Measurements from ENCODE around the gene APOBEC3B.
"Not testable (repeated sequence)": the region's sequence is repeated elsewhere in the genome, so short reads cannot be mapped to it uniquely, and the experiment has no call there.

APOBEC3B gene

GRCh38 chr22:38967451-38968450, 14.4 kb upstream of the APOBEC3B start:
- DNase-seq, result no peak

GRCh38 chr22:38968801-38969200, 13.3 kb upstream of the APOBEC3B start:
- no peak for DNase-seq

GRCh38 chr22:38970551-38970950, 11.6 kb upstream of the APOBEC3B start:
- DNase-seq, result no peak

GRCh38 chr22:38971202-38971601, 10.9 kb upstream of the APOBEC3B start:
- no peak for DNase-seq

GRCh38 chr22:38971791-38972190, 10.4 kb upstream of the APOBEC3B start:
- DNase-seq, result no peak

- no peak for DNase-seq
Measured at GRCh38 chr22:38972558-38972957, 9.6 kb upstream of the APOBEC3B start.

- DNase-seq, result no peak
Measured at GRCh38 chr22:38973289-38974169, 8.6 kb upstream of the APOBEC3B start.

- no peak for DNase-seq
Measured at GRCh38 chr22:38974170-38974825, 7.8 kb upstream of the APOBEC3B start.

GRCh38 chr22:38974826-38975175, 7.3 kb upstream of the APOBEC3B start:
- DNase-seq, result no peak

- DNase-seq, result not testable (repeated sequence)
Measured at GRCh38 chr22:38977289-38977688, 4.9 kb upstream of the APOBEC3B start.

- not testable (repeated sequence) for DNase-seq
Measured at GRCh38 chr22:38980587-38980986, 1.6 kb upstream of the APOBEC3B start.

GRCh38 chr22:38981005-38981991, 849 bp upstream of the APOBEC3B start:
- peak; percentile 33 for DNase-seq

GRCh38 chr22:38984224-38984623, 2.1 kb downstream of the APOBEC3B start:
- DNase-seq, result no peak

GRCh38 chr22:38984784-38985757, 2.9 kb downstream of the APOBEC3B start:
- peak; percentile 6 for DNase-seq

GRCh38 chr22:38986629-38987028, 4.5 kb downstream of the APOBEC3B start:
- no peak for DNase-seq

GRCh38 chr22:38987171-38987895, 5.2 kb downstream of the APOBEC3B start:
- DNase-seq, result no peak

GRCh38 chr22:38989466-38989865, 7.3 kb downstream of the APOBEC3B start:
- DNase-seq, result no peak

GRCh38 chr22:38992871-38993371, 10.8 kb downstream of the APOBEC3B start:
- not testable (repeated sequence) for DNase-seq

GRCh38 chr22:38996105-38996504, 14.0 kb downstream of the APOBEC3B start:
- DNase-seq, result no peak

GRCh38 chr22:38997518-38997917, 15.4 kb downstream of the APOBEC3B start:
- no peak for DNase-seq

Data from EL (cell line).